Measurements from ENCODE around the gene GARIN1A.
"Not testable (repeated sequence)": the region's sequence is repeated elsewhere in the genome, so short reads cannot be mapped to it uniquely, and the experiment has no call there.

- not testable (repeated sequence) for TF ChIP-seq CTCF, POLR2A, POLR2AphosphoS5, EP300 (IDR thresholded peaks at IDR 0.05)
These were observed 11.6 kb downstream of the GARIN1A start for GRCh38 chr7:128683738-128684137.

Measured in stomach (tissue), 4 donors.